Stimulated activated naive CD4-positive, alpha-beta T cell treated with Interleukin-2 at 50 U/mL for 16 hours (primary cell): Measurements from ENCODE around the gene NEDD4L.

Experiments
- DNase-seq: peaks from one replicate; lab custom pipeline; 2025; lab: John Stamatoyannopoulos, UW

The NEDD4L gene

DNA sequence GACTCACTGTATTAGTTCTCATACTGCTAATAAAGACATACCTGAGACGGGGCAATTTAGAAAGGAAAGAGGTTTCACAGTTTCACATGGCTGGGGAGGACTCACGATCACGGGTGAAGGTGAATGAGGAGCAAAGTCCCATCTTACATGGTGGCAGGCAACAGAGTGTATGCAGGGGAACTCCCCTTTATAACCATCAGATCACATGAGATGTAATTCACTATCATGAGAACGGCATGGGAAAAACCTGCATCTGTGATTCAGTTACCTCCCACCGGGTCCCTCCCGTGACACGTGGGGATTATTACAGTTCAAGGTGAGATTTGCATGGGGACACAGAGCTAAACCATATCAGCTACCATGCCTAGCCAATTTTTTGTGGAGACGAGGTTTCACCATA, 168.2 kb downstream of the NEDD4L start:
- DNase-seq, result no peak

DNA sequence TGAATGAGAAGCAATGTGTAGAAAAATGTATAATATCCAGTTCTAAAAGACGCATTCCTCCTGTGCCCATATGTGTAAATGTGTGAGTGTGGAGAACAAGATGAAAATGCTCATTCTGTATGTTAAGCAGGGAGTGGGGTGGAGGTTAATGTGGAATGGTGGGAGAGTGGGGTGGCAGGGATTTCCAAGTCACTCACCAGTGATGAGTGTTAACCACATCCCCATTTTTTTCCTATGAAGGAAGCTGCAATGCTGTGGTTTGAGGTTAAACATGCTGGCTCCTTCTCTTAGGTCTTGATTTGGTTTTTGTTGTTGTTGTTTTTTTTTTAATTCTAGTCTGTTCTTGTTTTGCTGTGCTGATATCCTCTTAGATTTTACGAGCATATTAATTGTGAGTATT, 169.4 kb downstream of the NEDD4L start:
- DNase-seq, result no peak

DNA sequence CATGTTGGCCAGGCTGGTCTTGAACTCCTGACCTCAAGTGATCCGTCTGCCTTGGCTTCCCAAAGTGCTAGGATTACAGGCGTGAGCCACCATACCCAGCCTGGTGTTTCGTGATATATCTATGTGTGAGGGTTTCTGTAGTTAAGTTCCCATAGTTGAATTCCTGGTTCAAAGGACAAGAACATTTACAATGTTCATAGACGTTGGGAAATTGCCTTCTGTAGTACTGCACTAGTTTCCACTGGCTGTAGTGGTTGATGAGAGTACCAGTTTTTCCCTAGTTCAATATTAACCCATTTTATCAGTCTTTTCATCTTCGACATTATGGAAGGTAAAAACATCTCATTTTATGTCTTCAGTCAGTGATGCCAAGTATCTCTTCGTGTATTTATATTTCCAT, 171.0 kb downstream of the NEDD4L start:
- no peak for DNase-seq

DNA sequence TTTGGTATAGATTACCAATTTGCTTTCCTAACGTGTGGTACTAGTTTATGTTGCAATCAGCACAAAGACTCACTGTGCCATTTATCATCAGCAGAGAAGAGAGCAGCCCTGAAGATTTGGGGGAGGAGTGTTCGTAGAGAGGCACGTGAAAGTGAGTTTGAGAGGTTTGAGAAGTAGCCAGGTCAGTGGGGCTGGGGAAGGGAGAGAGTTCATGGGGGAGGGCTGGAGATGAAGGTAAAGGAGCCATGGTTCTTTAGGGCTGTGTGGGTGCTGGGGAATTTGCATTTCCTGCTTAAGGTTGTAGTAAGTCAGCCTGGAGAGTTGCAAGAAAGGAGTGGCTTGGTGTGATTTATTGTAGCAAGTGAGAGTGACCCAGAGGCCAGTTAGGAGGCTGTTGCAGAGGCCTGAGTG, 172.1 kb downstream of the NEDD4L start:
- DNase-seq, result no peak

DNA sequence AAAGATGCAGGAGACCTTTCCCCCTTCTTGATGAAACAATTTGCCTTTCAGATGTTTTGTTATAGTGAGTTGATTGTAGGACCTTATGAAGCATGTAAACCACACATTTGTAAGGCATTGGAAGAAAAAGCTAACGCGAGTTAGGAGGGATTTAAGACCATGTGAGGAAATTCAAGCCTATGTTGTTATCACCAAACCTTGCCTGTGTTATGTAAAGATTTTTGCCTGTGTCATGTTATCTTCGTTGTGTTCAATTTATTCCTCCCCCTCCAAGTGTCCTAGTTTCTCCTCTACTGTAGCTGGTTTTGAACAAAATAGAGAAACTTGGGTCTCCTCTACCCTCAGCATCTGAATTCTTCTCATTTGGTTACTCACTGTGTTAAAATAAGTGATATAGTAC, 173.0 kb downstream of the NEDD4L start:
- no peak for DNase-seq

DNA sequence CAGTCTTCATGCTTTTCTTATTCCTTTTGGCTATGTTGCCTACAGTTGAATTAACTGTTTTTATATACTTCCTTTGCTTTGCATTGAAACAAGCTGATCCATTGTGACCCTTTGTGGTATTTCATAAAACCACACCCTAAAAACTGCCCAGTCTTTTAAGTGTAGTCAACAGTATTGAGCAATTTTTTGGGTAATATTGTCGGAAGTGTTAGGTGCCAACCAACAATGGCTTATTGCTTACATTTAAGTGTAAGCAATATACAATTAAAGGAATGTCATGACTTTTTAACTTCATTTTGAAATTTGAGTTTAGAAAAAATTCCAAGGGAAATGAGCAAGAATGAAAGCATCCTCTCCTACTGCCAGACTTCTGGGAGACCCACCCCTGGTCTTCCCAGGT, 174.1 kb downstream of the NEDD4L start:
- no peak for DNase-seq

DNA sequence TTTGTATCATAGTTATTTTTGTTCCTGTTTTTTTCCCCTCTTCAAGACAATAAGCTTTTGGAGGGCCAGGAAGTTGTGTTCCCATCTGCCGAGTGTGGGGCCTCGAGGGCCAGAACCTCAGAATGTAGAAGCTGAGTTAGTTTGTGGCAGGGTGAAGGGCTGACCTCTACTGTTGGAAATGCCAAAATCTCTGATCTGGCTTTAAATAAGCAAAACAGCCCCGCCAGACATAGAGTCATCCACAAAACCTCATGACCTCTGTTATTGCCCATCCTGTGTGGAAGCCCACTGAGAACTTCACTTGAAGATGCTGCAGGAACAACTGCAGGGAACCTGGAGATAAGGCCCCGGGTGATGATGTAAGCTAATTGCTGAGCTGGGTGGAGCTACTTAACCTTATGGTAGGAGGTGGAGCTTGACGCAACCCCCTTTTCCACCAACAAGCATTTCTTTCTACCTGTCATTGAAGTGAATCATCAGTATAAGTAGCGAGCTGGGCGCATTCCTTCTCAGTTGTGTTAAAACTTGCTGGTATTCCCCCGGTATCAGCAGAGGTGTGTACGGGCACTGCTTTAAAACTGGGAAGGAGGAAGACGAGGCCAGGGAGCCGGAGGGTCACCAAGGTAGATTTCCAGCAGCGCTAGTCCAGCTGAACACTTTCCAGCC, 177.2 kb downstream of the NEDD4L start:
- DNase-seq, result no peak

DNA sequence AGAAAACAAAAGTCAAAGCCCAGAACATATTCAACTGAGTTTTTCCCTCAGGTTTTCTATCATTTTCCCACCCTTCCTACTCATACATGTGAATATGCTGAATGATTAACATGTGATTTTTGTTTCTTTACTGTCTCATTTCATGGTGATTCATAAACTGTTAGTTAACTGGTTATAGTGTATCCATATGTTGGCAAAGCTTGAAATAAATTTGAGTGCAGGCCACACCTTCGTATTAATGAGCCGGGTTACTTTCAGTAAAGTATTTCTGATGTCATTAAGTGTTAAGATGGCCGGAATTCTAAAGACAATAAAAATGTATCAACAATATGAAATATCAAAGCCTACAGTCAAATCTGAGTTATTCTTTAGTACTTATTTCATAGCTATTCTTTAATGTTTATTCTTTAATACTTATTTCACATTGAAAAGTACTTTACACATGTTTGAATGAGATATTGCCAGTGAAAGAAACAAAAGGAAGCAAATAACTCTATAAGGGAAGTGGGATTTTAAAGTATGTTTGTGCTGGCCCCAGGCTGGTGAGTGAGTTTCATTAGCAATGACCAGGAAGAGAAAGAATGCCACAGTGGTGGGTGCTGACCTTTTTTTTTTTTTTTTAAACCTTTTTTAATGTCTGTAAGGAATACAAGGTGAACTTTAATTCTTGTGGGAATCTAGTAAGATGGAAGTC, 178.6 kb downstream of the NEDD4L start:
- no peak for DNase-seq

DNA sequence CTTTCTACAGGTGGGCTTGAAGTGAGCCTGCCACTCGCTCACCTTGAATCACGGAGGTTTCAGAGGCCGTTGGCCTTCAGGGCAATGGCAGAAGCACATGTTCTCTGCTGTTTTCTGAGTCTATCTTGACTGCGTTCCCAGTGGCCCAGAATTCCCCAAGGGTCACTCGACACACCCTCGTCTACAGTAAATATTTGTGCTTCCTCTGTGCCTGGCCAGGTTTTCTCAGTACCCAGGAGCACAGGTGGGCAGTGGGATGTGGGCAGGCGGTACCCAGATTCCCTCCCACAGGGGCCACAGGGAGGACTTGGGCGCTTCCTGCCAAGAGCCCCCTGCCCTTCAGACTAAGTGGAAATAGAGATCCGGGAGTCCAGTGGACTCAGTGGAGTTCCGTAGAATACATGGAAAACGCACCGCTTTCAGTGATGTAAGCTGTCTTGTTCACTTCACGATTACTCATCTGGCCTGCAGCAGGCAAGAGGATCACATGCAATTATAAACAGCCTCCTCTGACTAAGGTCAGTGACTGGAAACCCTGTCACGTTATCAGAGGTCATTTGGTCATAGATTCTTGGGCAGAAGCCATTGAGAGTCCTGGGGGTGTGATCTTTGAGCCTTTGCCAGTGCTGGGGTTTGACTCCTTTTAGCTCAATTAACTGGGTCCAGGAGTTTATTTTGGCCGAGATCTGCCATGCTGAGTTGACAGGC, 179.8 kb downstream of the NEDD4L start:
- no peak for DNase-seq

DNA sequence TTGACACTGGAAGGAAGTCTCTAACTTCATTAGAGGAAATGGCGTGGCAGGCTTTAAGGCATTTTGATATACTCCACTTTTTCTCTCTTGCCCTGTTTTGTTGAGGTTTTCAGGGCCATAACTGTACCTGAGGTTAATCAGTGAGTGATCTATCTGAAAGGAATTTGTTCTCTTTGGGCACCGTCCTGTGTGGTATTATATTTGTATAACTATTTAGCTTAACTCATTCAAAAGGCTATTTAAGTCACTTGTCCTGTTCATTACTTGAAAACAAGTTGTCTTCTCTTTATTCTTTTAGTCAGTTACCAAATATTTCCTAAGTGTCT, 180.4 kb downstream of the NEDD4L start:
- no peak for DNase-seq

DNA sequence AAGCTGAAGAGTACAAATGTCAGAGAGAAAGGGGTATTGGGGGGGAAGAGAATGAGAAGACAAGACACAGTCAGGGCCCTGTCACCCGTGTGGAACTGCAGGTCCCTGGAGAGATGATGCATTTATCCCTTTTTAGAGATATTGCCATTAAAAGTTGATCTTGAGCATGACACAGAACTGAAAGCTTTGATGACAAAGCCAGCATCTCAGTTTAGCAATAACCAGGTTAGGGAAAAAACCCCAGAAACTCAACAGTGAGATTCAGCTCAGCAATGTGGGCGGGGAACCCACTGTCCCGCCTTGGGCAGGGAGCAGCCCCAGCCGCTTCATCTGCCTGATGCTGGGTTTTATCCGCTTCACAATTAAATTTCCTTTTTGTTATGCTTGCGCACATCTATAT, 181.1 kb downstream of the NEDD4L start:
- DNase-seq, result peak; percentile 10

DNA sequence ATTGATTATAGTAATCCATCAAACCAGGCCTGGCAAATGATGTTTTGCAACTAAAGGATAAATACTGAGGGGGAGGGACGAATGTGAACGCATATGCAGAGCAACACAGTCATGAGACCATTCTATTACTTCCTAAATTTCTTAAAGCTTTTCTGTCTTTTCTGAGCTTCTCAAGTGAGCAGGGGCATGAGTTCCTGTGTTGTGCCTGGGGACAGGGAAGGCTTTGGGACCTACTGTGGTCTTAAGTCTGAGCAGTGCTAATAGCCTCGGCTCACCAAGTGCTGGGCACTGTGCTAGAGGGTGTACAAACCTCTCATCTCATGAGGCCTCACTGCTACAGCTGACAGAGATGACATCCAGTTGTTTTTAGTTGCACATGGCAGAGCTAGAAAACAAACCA, 182.4 kb downstream of the NEDD4L start:
- DNase-seq, result no peak

DNA sequence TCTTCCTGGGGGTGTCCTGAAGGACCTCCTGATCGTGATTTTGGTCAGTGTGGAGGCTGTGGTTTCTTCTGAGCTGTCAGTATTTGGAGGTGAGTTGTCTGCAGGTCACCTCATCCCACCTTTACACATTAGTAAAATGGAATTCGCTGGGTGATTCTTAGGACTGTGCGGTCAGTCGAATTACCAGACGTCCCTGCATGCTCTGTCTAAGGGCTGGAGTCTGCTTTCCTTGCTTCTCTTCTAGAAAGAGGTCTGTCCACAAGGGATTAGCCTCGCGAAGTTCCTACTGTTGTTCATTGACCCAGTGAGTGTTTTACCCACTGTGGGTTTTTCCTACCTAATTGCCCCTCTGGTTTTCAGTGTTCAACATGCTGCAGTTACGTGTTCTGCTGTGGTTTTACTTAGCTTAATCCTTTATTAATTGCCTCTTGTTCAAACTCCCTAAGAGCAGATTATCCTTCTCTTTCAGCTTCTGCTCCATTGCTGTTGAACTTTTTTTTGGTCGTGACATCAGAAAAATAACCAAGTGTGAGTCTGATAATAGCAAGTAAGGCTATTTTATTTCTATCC, 183.4 kb downstream of the NEDD4L start:
- no peak for DNase-seq

DNA sequence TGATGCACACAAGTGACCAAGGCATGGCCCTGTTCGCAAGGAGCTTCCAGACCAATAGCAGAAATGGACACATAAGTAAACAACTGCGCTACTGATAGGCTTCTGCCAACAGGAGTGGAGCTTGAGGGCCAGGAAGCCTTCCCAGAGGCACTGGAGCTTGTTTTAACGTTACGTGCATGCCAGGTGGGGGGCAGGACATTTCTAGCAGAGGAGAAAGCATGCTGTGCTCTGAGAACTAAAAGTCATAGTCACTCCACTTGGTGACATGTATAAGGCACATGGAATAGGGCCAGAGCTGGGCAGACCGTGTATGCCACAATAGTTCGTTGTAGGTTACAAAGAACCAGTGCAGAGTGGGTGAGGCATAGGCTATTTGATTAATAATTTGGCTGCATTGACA, 184.2 kb downstream of the NEDD4L start:
- DNase-seq, result no peak

DNA sequence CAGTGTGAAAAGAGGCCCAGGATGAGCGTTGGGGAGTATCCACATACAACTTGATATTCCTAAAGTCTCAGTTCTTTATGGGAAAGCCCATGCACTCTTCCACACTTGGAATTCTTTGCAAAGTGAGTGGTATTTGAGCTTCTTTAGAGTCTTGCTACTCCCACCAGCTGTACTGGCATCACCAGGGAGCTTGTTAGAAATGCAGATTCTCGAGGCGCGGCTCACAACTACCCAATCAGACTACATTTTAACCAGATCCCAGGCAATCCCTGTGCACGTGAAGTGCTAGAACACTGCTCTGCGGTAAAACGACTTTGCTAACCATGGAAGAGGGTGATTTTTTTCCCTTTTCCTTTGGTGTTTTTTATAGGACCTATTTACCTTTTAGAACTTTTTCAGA, 184.7 kb downstream of the NEDD4L start:
- no peak for DNase-seq

DNA sequence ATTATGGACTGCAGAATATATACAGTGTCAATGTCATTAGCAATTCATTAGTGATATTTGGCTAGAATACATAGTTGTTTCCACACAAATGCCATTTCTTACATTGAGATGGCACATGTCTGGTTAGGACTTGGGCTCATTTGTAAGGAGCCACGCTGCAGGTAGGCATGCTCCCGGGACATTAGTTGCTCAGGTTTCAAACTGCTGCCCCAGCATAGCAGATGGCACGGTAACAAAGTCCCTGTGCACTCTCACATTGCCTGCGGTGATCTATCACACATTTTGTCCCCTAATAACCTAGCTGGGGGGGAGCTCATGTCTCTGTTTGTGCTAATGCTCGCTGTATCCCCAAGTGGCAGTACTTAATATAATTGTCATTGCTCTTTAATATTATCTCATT, 185.1 kb downstream of the NEDD4L start:
- no peak for DNase-seq

DNA sequence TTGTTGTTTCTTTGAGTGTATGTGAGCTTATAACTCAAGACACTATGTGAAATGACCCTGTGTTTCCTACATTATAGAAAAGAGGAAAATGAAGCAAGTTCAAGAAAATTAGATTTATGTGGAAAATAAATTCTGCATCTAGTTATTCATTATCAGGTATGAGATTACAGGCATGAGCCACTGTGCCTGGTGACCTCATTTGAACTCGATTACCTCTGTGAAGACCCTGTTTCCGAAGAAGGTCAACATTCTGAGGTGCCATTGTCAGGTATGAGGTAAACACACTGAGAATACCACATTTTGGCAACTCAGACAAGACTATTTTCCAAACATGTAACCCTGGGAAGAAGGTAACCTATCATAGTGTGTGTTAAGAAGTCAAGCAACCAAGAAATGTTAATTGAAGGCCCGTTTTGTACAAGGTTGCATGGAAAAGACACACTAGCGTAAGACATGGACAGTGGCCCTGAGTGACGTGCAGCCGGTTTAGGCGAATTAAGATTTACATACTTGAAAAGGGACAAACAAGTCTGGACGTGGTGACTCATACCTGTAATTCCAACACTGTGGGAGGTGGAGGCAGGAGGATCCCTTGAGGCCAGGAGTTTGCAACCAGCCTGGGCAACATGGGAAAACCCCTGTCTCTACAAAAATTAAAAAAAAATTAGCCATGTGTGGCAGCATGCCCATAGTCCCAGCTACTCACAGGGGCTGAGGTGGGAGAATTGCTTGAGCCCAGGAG, 186.6 kb downstream of the NEDD4L start:
- DNase-seq, result no peak

DNA sequence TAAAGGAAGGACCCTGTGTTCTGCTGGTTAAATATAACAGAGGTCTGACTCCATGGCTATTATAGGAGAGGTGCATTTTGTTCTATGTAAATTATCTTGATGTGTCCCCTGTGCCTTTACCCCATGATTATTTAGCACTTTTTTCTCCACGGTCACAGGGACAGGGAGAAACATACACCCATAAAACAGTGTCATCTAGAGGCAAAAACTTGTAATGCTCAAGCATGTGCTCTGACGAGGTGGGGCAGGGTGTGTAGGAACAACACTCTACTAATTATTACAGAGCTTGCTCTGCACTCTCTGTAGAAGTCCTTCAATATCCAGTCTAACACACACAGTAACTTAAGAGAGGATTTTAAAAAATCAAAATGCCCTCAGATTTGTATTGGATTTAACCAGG, 187.9 kb downstream of the NEDD4L start:
- no peak for DNase-seq

DNA sequence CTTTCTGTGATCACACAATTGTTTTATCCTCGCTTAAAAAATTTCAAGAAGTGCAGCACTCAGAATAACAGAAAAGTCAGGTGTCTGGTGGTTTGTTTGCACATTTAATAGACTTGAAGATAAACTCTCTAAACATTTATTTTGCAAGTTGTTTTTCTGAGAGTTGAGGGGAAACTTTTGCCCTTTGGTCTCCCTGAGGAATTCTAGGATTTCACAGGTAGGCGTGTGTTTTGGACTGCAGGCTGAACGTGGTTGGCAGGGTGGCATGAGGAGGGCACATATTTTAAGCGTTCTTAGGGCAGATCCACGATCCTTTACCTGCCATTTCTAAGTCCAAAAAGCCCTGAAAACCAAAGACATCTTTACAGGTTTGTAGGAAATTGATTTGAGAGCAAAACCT, 188.6 kb downstream of the NEDD4L start:
- DNase-seq, result no peak

DNA sequence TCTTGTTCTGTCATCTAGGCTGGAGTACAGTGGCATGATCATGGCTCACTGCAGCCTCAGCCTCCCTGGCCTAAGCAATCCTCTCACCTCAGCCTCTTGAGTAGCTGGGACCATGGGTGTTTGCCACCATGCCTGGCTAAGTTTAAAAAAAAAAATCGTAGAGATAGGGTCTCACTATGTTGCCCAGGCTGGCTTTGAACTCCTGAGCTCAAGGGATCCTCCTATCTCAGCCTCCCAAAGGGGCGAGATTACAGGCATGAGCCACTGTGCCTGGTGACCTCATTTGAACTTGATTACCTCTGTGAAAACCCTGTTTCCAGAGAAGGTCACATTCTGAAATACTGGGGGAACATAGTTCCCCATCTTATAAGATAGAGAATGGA, 190.3 kb downstream of the NEDD4L start:
- no peak for DNase-seq

DNA sequence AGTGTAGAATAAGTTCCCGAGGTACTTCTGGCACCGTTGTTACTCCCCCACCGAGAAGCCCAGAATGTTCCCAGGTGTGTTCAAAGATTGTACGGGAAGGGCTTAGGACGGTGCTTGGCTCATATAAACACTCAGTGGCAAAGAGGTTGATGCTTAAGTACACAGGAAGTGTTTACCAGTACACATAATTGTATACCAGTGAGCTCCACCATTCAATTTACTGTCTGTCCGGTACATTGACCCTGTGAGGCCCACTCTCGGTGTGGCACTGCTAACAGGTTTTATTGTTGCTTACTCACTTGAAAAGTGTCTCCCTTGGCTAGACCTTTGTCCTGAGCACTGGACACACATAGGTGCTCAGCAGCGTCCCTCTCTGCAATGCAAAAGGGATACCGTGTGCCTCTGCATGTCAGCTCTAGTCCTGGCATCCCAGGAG, 191.0 kb downstream of the NEDD4L start:
- DNase-seq, result no peak

DNA sequence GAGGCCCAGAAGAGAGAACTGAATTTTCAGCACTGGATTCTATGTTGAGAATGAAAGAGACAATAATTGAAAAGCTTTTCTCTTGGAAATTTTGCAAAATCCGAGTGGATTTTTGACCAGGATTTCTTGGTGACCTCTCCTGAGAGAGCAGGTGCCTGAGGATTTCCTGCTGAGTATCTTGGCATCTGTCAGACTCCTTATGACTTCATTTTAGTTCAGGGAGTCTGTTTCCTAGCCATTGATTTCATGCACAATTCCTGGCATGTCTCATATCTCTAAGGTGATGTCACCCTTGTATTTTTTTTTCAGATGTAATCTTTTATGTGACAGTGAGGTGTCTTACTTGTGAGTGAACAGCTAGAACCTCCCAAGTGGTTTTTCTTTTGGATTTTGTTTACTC, 195.9 kb downstream of the NEDD4L start:
- DNase-seq, result no peak
